HG03045 (cell line): ENCODE results near the gene THAP10.
"Not testable (repeated sequence)": the region's sequence is repeated elsewhere in the genome, so short reads cannot be mapped to it uniquely, and the experiment has no call there.

Source experiments
- ATAC-seq: cut with Tn5 transposase; IDR thresholded peaks from one replicate; pipeline ENCODE4 v1.9.1; 2021; ENCODE audit warnings: mild to moderate bottlenecking, moderate library complexity; ENCODE audit not compliant: unreplicated experiment

The THAP10 gene

GRCh38 chr15:70879401-70879800 is 12.8 kb downstream of the THAP10 start:
- no peak for ATAC-seq

GRCh38 chr15:70876683-70877082 is 15.6 kb downstream of the THAP10 start:
- ATAC-seq: no peak

GRCh38 chr15:70876011-70876410 is 16.2 kb downstream of the THAP10 start:
- ATAC-seq: no peak

- ATAC-seq: no peak
These were observed 17.0 kb downstream of the THAP10 start for GRCh38 chr15:70875001-70875782.

GRCh38 chr15:70873232-70874054 is 18.8 kb downstream of the THAP10 start:
- ATAC-seq: no peak

- not testable (repeated sequence) for ATAC-seq
These were observed 20.7 kb downstream of the THAP10 start for GRCh38 chr15:70871490-70871889.

- no peak for ATAC-seq
These were observed 22.2 kb downstream of the THAP10 start for GRCh38 chr15:70870051-70870450.

GRCh38 chr15:70869346-70869745 is 22.9 kb downstream of the THAP10 start:
- no peak for ATAC-seq

- no peak for ATAC-seq
These were observed 24.2 kb downstream of the THAP10 start for GRCh38 chr15:70867911-70868467.

GRCh38 chr15:70866982-70867641 is 25.1 kb downstream of the THAP10 start:
- ATAC-seq: no peak

- ATAC-seq: no peak
These were observed 28.6 kb downstream of the THAP10 start for GRCh38 chr15:70863450-70864218.

GRCh38 chr15:70859998-70860397 is 32.2 kb downstream of the THAP10 start:
- no peak for ATAC-seq

- ATAC-seq: no peak
These were observed 32.8 kb downstream of the THAP10 start for GRCh38 chr15:70859322-70859908.

- ATAC-seq: not testable (repeated sequence)
These were observed 33.5 kb downstream of the THAP10 start for GRCh38 chr15:70858614-70859321.

GRCh38 chr15:70857562-70858285 is 34.5 kb downstream of the THAP10 start:
- ATAC-seq: no peak

GRCh38 chr15:70856884-70857561 is 35.2 kb downstream of the THAP10 start:
- ATAC-seq: no peak

- no peak for ATAC-seq
These were observed 35.9 kb downstream of the THAP10 start for GRCh38 chr15:70856177-70856883.

- ATAC-seq: no peak
These were observed 36.5 kb downstream of the THAP10 start for GRCh38 chr15:70855764-70856163.
